ENCODE data around the gene ASTN2. TPM values are rescaled to one million over a fixed set of nuclear protein-coding genes. Genes with fewer than 3 reads are reported as not detected.

The ASTN2 gene
- total RNA-seq, 1 donor from 2014 or later, result 13.6 TPM

GRCh38 chr9:116558818-116559540 lies 855.9 kb downstream of the ASTN2 start:
- Histone ChIP-seq H2AFZ (ENCODE audit: low read depth, low read length) (no peak overlapping the region), H3K4me2 (ENCODE audit: low read length) (no peak overlapping the region), H3K4me1 (ENCODE audit: insufficient read depth, low read length) (no peaks in the 10 kb centered on the region), H3K4me3 (ENCODE audit: insufficient read depth, low read depth, low read length) (no peak overlapping the region), H3K9ac (ENCODE audit: low read length) (no peak overlapping the region), H3K36me3 (ENCODE audit: insufficient read depth, low read length) (no peaks in the 10 kb centered on the region), H3K27ac (ENCODE audit: low read depth, low read length) (no peak overlapping the region), H3K27me3 (ENCODE audit: insufficient read depth, low read length) (peaks cover 2% of the 10 kb centered on the region), H4K20me1 (ENCODE audit: insufficient read depth, low read length) (no peaks in the 10 kb centered on the region), H3K79me2 (ENCODE audit: insufficient read depth, low read length) (no peaks in the 10 kb centered on the region), H3K9me3 (ENCODE audit: insufficient read depth, low read depth, low read length) (no peaks in the 10 kb centered on the region)
- FAIRE-seq (no peak), DNase-seq (ENCODE audit: low read depth) (no peak)
- Mint-ChIP-seq H3K4me3 (ENCODE audit: unreplicated experiment) (no peak overlapping the region), H3K27ac (ENCODE audit: unreplicated experiment) (no peak overlapping the region), H3K9me3 (ENCODE audit: unreplicated experiment) (peaks cover 1% of the 10 kb centered on the region), H3K36me3 (ENCODE audit: low read depth, unreplicated experiment) (no peaks in the 10 kb centered on the region), H3K27me3 (ENCODE audit: low read depth, unreplicated experiment) (peaks cover 2% of the 10 kb centered on the region), H3K4me1 (ENCODE audit: low read depth, unreplicated experiment) (no peaks in the 10 kb centered on the region)
- TF ChIP-seq EZH2 (IDR thresholded peaks at IDR 0.05; ENCODE audit: insufficient read depth, low read length) (no peak), CTCF (IDR thresholded peaks at IDR 0.05; ENCODE audit: insufficient read depth, low read depth, low read length) (no peak)

- Histone ChIP-seq H3K79me2 (ENCODE audit: insufficient read depth, low read length) (no peaks in the 10 kb centered on the region), H3K4me1 (ENCODE audit: insufficient read depth, low read length) (no peaks in the 10 kb centered on the region), H2AFZ (ENCODE audit: low read depth, low read length) (no peak overlapping the region), H4K20me1 (ENCODE audit: insufficient read depth, low read length) (no peaks in the 10 kb centered on the region), H3K4me2 (ENCODE audit: low read length) (no peak overlapping the region), H3K27me3 (ENCODE audit: insufficient read depth, low read length) (peaks cover 2% of the 10 kb centered on the region), H3K36me3 (ENCODE audit: insufficient read depth, low read length) (no peaks in the 10 kb centered on the region), H3K9me3 (ENCODE audit: insufficient read depth, low read depth, low read length) (no peaks in the 10 kb centered on the region), H3K27ac (ENCODE audit: low read depth, low read length) (no peak overlapping the region), H3K9ac (ENCODE audit: low read length) (no peak overlapping the region), H3K4me3 (ENCODE audit: insufficient read depth, low read depth, low read length) (no peak overlapping the region)
- DNase-seq (ENCODE audit: low read depth) (no peak), FAIRE-seq (no peak)
- peaks cover 2% of the 10 kb centered on the region for H3K27me3 Mint-ChIP-seq (ENCODE audit: low read depth, unreplicated experiment)
- H3K27ac Mint-ChIP-seq (ENCODE audit: unreplicated experiment), result no peak overlapping the region
- H3K36me3 Mint-ChIP-seq (ENCODE audit: low read depth, unreplicated experiment), result no peaks in the 10 kb centered on the region
- H3K4me1 Mint-ChIP-seq (ENCODE audit: low read depth, unreplicated experiment), result no peaks in the 10 kb centered on the region
- H3K9me3 Mint-ChIP-seq (ENCODE audit: unreplicated experiment), result peaks cover 1% of the 10 kb centered on the region
- no peak overlapping the region for H3K4me3 Mint-ChIP-seq (ENCODE audit: unreplicated experiment)
- TF ChIP-seq EZH2 (IDR thresholded peaks at IDR 0.05; ENCODE audit: insufficient read depth, low read length), result no peak
- no peak for TF ChIP-seq CTCF (IDR thresholded peaks at IDR 0.05; ENCODE audit: insufficient read depth, low read depth, low read length)
Observed at GRCh38 chr9:116558035-116558434, 856.8 kb downstream of the ASTN2 start.

- Mint-ChIP-seq H3K27me3 (ENCODE audit: low read depth, unreplicated experiment) (peaks cover 2% of the 10 kb centered on the region), H3K4me1 (ENCODE audit: low read depth, unreplicated experiment) (no peaks in the 10 kb centered on the region), H3K4me3 (ENCODE audit: unreplicated experiment) (no peak overlapping the region), H3K27ac (ENCODE audit: unreplicated experiment) (no peak overlapping the region), H3K36me3 (ENCODE audit: low read depth, unreplicated experiment) (no peaks in the 10 kb centered on the region), H3K9me3 (ENCODE audit: unreplicated experiment) (peaks cover 1% of the 10 kb centered on the region)
- Histone ChIP-seq H3K36me3 (ENCODE audit: insufficient read depth, low read length) (no peaks in the 10 kb centered on the region), H3K4me2 (ENCODE audit: low read length) (no peak overlapping the region), H3K27ac (ENCODE audit: low read depth, low read length) (no peak overlapping the region), H4K20me1 (ENCODE audit: insufficient read depth, low read length) (no peaks in the 10 kb centered on the region), H3K4me3 (ENCODE audit: insufficient read depth, low read depth, low read length) (no peak overlapping the region), H3K79me2 (ENCODE audit: insufficient read depth, low read length) (no peaks in the 10 kb centered on the region), H3K27me3 (ENCODE audit: insufficient read depth, low read length) (peaks cover 2% of the 10 kb centered on the region), H2AFZ (ENCODE audit: low read depth, low read length) (no peak overlapping the region), H3K9ac (ENCODE audit: low read length) (no peak overlapping the region), H3K4me1 (ENCODE audit: insufficient read depth, low read length) (peaks cover 2% of the 10 kb centered on the region), H3K9me3 (ENCODE audit: insufficient read depth, low read depth, low read length) (no peaks in the 10 kb centered on the region)
- TF ChIP-seq CTCF (IDR thresholded peaks at IDR 0.05; ENCODE audit: insufficient read depth, low read depth, low read length) (no peak), EZH2 (IDR thresholded peaks at IDR 0.05; ENCODE audit: insufficient read depth, low read length) (no peak)
- no peak for FAIRE-seq
- no peak for DNase-seq (ENCODE audit: low read depth)
Observed at GRCh38 chr9:116555556-116556155, 859.2 kb downstream of the ASTN2 start.
